ENCODE results near the gene LRRC28.
A peak's percentile ranks its signal among the peaks of the same experiment; 100 is the strongest.

LRRC28 gene

DNA sequence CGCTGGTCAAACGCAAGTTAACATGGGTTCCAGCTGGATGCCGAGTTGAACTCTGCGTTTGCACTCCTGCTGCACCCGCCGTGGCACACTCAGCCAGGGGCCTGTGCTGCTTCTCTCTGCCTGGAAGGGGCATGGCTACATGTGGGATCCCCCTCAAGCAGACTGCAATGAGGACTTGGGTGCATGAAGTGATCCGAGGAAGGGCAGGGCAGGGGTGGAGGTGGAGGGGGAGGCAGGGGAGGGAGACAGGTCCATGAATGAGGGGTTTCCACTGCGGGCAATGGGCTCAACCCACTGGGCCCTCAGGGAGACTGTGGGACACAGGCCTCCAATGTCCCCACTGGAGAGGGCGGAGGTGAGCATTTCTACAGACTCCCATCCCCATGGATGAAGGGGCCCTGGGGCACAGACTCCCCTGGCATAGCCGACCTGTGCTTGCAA, 172.9 kb downstream of the LRRC28 start:
- DNase-seq, result no peak

DNA sequence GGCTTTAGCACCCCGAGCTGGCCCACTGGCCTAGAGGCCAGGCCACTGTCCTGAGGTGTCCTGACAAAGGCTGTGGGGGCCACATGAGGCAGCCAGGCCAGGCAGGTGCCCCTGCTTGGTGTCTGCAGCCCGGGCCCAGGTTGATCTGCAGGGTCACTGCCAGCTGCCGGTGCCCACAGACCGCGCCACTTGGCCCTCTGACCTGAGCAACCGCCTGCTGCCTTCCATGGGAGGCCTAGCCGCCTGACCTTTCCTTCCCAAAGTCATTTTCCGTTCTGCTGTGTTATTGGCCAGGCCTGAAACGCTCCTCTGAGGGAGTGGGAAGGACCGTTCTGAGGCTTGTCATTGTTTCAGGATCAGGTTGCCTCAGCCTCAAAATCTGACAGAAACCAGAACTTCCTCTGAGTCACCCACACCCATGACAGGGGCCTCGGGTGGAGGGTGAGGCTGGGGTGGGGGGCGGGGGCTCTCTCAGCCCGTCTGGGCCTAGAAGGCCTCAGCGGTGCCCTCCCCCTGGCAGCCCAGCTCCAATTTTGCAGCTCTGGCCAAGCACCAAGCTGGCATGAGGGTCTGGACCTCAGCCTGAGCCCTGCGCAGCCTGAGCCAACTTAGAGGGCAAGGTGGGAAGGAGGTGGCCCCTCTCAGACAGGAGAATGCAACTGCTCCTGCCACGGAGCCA, 173.8 kb downstream of the LRRC28 start:
- no peak for DNase-seq

DNA sequence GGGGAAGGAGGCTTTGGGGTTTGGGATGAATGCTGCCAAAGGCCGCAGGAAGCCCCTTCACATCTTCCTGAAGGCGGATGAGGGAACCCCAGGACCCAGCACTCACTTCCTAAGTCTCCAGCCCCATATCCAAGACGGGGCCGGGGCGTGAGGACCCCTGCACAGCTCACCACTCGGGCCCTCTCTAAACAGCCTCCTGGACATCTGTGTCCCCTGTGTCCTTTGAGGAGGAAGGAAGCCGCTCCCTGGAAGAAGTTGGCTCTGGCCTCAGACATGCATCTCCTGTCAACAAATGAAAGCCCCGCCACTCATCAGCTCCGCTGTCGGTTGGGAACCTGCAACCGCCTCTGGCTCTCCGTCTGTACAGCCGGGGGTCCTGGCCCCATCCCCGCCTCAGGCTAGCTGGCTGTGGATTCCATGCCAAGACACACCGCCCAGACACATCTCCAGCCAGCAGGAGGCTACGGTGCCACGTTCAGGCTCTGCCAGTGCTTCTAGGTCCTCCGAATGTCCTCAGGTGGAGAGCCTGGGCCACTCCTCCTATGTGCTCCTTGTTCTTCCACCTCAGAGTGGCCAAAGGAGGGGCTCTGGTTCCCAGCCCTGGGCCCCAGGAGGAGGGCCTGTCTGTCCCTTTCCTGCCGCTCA, 174.5 kb downstream of the LRRC28 start:
- no peak for DNase-seq

DNA sequence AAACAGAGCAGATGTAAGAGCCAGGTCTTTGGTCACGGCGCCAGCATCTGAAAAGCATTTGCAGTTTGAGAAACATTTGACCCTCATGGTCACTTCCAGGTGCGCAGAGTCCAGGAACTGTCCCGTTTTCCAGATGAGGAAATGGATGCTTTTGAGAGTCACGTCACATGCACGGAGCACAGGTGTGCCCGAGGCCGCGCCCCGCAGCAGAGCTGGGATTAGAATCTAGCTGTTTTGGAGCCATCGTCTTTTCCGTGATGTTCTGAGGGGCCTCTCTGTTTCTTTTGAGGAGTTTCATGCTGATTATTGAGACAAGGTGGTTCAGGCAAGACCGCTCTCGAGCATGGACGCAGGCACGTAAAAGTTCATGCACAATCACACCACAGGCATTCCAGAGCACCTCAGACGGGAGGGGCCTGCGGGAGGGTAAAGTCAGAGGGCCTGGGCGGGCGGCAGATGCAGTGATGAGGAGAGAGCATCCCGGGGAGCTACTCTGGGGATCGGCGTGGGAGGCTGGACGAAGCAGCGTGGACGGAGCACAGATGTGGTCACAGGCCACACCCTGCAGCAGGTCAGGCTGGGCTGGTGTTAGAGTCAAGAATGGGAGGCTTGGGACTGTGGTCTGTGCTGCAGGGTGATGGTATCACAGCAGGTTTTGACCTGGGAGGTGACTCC, 175.3 kb downstream of the LRRC28 start:
- DNase-seq, result no peak

DNA sequence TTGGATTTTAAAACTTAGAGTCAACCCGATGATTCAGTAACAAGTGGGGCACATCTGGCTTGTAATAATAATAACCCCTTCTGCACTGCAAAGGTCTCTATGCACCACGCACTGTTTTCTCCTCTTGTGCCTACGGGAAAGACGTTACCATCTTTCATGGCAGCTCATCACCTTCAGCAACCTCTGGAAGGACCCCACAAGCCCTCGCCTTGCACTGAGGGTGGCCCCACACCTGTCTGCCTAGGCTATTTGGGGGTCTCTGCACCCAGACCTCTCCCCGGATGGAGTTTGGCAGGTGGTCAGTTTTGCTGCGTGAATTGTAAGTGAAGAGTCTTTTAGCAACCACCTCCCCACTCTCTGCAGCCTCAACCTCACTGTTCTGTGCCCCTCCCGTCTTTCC, 175.9 kb downstream of the LRRC28 start:
- no peak for DNase-seq

DNA sequence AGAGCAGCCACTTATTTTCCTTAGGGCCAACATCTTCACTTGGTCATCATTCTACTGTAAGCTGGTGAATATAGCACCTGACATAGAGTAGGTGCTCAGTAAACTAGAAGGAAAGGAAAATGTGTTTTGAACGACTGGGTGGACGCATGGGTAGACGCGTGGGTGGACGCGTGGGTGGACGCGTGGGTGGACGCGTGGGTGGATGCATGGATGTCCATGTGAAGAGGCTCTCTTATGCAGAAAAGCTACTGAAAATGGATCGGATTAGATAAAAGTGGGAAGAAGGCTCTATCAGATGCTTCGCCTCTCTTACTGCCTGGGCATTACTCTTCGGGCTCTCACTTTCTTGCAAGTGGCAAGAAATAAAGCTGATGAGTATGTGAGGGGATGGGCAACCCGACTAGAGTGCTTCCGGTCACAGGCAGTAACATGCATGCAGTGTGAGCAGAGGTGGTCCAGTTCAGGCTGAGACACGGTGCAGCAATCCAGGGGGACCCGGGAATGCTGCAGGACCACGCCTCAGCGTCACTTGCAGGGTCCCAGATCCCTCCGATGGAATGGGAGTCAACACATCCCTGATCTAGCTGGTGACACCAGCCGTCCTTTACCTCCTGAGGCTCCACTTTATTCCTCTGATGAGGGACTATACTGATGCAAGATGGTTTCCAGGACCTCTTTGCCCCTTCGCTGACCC, 176.5 kb downstream of the LRRC28 start:
- no peak for DNase-seq

DNA sequence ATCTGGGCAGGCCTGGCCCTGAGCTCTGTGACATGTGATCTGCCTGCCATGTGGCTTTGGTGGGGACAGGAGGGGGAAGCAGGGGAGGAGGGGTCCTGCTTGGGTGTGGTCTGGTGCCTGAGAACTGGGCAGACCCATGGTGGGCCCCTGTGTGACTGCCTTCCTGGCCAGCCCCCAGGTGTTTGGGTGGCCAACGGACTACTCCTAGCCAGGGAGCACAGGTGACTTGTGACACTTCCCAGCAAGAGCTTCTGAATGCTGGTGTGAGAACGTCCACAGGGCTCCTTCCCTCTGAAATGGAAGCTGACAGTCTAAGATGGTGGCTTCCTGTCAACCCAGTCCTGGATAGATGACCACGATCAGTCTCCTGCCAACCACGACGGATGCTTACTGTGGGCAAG, 178.4 kb downstream of the LRRC28 start:
- no peak for DNase-seq

DNA sequence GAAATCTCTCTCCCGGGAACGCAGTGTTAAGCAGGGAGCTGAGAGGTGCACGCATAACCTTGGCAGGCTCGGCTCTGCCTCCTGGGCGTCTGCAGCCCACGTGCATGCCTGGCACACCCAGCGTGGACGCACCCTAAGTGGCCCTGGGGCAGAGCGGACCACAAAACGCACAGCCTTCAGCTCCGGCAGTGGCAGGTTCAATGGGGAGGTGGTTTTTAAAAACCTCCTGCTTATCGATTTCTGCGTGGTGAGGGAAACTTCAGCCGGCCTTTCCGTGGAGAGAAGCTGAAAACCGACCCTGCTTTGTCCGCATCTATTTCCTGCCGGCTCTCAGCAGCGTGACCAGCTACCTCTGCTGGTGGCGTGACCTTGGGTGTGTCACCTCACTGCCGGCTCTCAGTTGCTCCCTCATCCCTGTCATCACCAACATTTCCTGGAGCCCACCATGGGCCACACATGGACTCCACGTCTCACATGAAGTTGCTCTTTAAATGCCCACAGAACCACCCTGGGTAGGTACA, 179.7 kb downstream of the LRRC28 start:
- DNase-seq, result no peak

DNA sequence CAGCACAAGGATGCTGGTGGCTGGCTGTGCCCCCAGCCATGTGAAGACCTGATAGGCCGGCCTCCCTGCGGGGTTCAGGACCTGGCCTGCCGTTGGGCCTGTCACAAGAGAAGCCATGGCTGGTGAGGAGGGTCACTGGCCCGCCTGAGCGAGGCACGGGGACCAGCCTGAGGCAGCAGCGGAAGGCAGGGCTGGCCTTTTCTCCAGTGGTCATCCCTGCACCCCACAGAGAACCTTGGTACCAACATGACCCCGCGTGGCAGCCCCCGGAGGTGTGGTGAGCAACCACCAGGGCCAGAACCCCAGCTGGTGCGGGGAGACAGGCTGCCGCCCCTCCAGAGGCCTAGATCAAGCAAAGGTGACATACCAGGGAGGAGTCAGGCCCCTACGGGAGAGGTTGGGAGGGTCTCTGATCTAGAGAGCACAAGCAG, 180.4 kb downstream of the LRRC28 start:
- no peak for DNase-seq

DNA sequence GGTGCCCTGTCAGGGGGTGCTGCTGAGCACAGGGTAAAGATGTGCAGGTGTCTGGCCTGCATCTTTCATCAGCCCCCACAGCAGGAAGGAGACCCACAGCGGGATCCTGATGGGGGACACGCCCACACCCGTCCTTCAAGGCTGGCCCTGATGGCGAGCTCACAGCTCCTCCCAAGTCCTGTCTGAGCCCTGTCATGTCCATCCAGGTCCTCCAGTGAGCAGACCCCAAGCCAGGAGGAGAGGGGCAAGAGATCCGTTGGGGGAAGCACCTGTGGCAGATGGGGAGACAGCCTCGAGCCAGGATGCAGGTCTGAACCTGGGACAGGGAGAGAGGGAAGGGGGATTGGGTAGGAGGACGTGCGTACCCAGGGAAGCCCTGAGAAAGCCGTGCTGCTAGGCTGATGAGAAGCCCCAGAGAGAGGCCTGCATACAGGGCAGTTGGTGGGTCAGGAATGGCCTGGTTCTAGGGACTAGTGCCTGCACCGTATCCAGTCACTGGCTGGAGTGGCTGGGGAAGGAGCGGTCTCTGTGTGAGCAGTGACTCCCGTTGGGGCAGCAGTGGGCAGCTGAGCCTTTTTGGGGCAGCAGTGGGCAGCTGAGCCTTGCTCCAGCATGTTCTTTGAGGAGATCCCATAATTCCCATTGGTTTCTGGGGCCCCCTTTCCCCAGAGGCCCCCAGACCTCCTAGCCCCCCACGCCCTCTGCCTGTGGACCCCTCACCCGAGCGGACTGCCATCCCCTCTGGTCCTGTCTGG, 181.2 kb downstream of the LRRC28 start:
- DNase-seq, result no peak

DNA sequence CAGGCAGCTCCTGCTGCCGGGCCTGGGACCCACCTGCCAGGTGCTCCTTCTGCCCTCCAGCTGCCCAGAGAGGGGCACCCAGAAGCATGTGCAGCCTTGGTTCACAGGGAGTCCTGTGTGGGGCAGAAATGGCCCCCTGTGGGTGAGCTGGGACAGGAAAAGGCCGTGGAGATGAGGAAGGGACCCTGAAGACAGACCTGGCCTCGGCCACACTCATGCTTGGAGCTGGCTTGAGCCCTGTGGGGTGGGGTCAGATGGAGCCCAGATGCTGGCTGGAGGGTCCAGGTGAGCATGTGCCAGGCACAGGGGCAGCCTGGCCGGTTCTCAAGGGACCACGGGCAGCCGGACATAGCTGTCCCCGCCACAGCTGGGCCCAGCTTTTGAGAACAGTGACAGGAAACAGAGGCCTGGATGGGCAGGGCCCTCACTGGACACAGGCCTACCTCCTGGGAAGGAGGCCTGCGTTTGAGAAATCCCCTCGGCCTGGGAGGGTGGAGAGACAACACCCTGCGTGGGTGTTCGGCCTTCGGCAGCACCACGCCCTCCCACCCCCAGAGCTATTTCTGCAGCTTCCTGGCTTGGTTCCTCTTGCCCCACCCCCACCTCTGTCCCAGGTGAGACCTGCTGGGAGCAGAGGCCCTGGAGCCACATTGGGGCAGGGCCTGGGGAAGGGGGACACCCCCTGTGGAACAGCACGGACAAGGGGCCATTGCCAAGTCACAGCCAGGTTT, 181.9 kb downstream of the LRRC28 start:
- DNase-seq, result no peak

DNA sequence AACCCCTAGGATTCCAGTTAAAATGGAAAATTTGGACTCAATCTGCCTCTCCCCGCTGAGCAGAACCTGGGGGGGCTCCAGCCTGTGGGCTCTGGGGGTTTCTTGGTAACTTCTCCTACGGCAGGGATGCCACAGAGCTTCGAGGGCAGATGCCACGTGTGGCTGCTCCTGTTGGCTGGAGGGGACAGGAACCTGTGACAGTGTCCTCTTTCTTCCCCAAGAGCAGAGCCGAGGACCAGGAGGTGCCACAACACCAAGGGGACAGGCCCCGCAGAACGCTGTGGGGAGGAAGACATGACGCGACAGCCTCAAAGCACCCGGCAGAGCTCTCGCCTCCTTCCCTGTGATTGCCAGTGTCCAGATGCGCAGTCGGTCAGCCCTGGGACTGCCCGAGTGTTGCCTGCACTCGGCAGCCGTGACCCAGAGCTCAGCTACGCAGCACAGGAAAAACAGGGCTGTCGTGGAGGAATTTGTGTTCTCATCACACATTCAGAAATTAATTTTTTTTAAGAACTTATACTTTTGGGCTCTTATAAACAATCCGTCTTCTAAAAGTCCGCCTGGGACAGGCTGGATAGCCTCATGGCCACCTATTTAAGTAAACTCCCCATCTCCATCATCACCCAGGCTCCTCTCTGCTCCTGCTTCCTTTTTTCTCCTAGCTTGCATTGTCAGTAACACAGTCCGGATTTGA, 182.6 kb downstream of the LRRC28 start:
- no peak for DNase-seq

DNA sequence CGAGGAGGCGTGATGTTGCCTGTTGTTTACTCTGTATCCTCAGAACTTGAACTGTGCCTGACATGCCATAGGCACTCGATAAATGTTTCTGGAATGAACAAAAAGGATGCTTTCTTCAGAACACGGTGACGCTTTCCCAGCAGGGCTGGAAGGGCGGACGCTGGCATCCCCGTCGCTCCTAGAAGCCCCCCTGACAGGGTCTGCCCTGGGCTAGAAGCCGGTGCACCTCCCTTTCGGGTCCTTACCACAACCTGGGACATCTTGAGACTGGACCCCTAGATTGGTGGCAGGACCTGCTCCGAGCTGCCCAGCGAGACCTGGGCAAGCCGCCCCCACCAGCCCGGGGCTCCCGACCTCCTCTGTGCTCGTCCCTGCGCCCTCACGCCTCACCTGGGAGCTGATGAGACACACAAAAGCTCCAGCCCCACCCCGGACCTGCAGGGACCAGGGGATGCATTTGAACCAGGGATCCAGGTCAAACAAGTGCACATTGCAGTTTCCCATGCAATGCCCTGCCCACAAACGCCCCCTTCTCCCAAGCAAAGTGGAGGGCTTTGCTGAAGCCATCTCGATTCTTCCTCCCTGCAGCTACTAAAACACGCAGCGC, 183.3 kb downstream of the LRRC28 start:
- no peak for DNase-seq

DNA sequence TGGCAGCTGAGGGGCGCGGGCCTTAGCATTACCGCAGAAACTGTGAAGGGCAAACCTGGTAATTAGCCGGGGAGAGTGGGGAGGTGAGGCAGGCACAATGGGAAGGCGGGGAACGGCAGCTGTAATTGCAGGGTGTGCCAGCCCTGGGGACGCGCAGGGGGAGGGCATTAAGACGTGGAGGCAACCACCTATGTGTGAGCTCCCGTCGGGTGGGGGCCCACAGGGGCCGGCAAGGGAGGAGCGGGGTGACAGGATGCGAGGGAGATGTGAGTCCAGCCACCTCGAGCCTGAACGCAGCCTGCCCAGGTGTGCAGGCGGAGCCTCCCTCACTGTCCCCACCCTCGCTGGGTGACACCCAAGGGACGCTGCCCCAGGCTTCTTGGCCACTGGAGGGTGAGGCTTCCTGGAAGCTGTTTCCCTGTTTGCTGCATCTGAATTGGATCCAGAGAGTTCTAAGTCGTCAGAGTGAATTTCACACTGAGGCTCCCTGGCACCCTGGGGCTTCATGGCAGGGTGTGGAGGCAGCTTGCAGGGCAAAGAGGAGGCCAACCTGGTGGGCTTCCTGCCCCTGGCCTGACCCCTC, 183.9 kb downstream of the LRRC28 start:
- peak; percentile 58 for DNase-seq

DNA sequence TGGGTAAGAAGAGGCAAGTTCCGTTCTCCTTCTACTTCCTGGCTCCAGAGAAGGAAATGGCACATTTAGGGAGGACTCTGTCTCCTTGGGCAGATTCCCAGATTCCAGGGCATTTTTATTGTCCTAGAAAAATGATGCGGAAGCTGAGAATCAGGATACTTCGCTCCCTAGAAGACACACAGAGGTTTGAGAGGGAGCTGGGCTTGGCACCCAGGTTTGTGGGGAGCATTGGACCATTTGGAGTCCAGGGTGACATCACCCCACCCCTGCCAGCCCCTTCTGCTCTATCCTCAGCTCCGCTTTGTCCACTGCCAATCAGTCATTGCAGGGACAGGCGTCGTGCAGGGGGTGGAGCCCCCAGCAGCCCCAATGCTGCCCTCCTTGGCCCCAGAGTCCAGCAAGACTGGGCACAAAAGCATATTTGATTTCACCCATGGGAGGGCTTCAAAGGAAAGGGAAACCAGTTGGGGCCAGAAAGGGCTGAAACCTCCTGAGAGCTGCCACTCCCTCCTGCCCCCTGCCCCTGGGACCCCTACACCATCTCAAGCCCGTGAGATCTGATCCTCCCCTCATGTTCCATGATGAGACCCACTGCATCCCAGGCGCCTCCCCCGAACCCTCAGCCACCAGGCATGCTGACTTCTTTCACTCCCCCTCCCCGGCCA, 184.7 kb downstream of the LRRC28 start:
- no peak for DNase-seq

DNA sequence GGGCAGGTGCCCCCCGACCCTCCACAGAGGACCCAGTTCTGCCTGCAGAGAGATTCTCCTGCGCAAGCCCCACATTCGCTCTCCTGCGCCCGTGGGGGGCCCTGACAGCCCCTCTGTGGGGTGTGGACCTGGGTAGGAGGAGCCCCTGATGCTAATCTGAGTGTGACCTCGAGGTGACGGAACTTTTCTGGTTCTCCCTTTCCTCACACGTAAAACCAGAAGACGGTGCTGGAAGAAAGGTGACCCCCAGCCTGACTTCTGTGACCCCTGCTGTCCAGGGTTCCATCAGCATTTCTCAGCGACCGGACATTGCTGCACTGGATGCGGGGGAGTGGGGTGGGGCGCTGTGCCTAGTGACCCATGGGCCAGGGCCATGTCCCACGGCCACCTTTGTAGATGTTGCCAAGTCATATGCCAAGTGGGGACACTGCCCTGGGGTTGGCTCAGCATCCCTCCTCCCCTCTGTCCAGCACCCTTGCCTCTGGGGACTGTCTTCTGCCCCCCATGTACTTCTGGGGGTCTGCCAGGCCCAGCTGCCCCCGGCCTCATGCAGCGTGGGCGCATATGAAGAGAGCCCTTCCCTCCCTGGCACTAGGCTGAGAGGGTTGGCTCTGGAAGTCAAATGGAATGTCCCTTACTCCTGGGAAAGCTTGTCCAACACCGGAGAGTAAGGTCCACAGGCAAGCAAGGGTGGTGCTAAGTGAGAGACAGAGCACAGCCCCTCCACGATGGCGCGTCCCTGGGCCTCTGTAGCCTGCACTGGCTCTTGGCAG, 185.4 kb downstream of the LRRC28 start:
- no peak for DNase-seq

DNA sequence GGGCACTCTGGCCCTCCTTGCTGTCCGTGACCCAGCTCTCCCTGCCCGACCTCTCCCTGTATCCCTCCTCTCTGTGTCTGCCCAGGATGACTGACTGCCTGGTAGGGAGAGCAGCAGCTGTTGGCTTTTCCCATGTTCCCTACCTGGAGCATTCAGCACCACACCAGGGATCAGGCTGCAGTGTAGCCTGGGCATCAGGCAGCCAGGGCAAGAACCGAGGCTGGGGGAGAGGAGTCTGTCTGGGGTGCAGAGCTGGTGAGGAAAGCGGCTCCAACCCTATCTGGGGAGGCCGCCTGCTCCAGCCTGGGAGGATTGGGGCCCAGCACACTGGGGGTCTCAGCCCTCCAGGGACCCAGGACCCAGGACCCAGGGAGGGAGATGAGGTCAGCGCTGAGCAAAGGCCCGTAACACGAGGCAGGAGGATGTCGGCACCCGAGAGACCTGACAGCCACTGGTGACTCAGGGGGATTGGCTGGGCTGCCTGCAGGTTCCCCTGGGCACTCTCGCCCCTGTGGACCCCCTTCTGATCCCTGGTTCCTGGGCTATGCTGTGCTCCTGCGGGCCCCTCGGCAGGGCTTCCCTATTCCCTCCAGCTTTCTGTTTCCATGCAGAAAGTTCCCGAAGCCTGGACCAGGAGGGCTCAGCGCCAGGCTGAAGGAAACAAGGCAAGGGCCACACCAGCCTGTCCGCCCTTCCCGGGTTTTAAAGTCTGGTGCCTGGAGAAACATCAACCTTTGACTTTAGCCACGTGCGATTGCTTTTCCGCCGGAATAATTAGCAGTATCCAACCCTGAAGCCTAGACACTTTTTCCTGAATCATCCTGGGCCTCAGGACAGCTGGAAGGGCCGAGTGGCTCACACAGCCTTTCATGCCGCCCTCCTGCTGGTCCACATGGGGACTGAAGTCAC, 186.3 kb downstream of the LRRC28 start:
- no peak for DNase-seq

DNA sequence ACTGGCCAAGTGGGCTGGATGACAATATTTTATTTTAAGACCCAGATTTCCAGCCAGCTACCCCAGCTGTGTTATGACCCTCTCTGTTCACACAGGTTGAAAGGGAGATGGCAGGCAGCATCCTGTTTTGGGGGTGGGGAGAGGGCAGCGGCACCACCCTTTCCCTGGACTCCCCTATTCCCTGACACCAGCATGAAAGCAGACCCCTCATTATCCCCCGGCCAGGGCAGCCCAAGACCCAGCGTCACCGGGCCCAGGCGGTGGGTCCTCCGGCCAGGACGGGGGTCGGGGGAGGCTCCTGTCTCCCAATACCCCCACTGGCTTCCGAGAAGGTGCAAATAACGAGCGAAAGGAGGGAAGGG, 186.9 kb downstream of the LRRC28 start:
- no peak for DNase-seq
